GM18519 (cell line): Measurements from ENCODE around the gene AKAP6.

ENCODE experiments used
- ATAC-seq: cut with Tn5 transposase; IDR thresholded peaks from one replicate; pipeline ENCODE4 v1.9.1; 2021; ENCODE audit warnings: mild to moderate bottlenecking, moderate library complexity; ENCODE audit not compliant: unreplicated experiment, low FRiP score

The AKAP6 gene

GRCh38 chr14:32602699-32603098, 273.6 kb downstream of the AKAP6 start:
- no peak for ATAC-seq

- peak; percentile 88 for ATAC-seq
These were observed 275.0 kb downstream of the AKAP6 start for GRCh38 chr14:32603992-32604565.

- ATAC-seq: peak; percentile 39
These were observed 277.2 kb downstream of the AKAP6 start for GRCh38 chr14:32606301-32606700.

GRCh38 chr14:32607399-32607798, 278.3 kb downstream of the AKAP6 start:
- ATAC-seq: no peak

GRCh38 chr14:32608857-32609256, 279.8 kb downstream of the AKAP6 start:
- no peak for ATAC-seq

GRCh38 chr14:32609388-32609787, 280.3 kb downstream of the AKAP6 start:
- ATAC-seq: no peak

- ATAC-seq: no peak
These were observed 282.7 kb downstream of the AKAP6 start for GRCh38 chr14:32611752-32612151.

GRCh38 chr14:32618991-32619390, 289.9 kb downstream of the AKAP6 start:
- no peak for ATAC-seq

- no peak for ATAC-seq
These were observed 291.2 kb downstream of the AKAP6 start for GRCh38 chr14:32620303-32620702.

- ATAC-seq: no peak
These were observed 291.6 kb downstream of the AKAP6 start for GRCh38 chr14:32620724-32621123.

GRCh38 chr14:32621585-32621984, 292.5 kb downstream of the AKAP6 start:
- no peak for ATAC-seq

- peak; percentile 87 for ATAC-seq
These were observed 293.6 kb downstream of the AKAP6 start for GRCh38 chr14:32622742-32623141.

GRCh38 chr14:32623300-32624093, 294.4 kb downstream of the AKAP6 start:
- no peak for ATAC-seq

- no peak for ATAC-seq
These were observed 296.1 kb downstream of the AKAP6 start for GRCh38 chr14:32625211-32625610.

- ATAC-seq: no peak
These were observed 298.6 kb downstream of the AKAP6 start for GRCh38 chr14:32627545-32628298.

GRCh38 chr14:32629236-32629635, 300.1 kb downstream of the AKAP6 start:
- no peak for ATAC-seq

GRCh38 chr14:32630701-32631100, 301.6 kb downstream of the AKAP6 start:
- no peak for ATAC-seq

- no peak for ATAC-seq
These were observed 304.2 kb downstream of the AKAP6 start for GRCh38 chr14:32633224-32633859.

GRCh38 chr14:32633930-32634329, 304.8 kb downstream of the AKAP6 start:
- ATAC-seq: no peak

GRCh38 chr14:32635061-32635719, 306.1 kb downstream of the AKAP6 start:
- ATAC-seq: peak; percentile 85
